Daoy (cell line): Measurements from ENCODE around the gene TMEM239. TPM values are rescaled to one million over a fixed set of nuclear protein-coding genes. Genes with fewer than 3 reads are reported as not detected.
"Not testable (repeated sequence)": the region's sequence is repeated elsewhere in the genome, so short reads cannot be mapped to it uniquely, and the experiment has no call there.

Source experiments
- DNase-seq: peaks from one replicate; pipeline ENCODE4 v3.0.0-alpha.2; 2015; ENCODE audit warnings: low read depth
- total RNA-seq: library from RNA; depleted of rRNA; stranded (reverse); fragments of >200 nt; shearing (Covaris generic); gene quantifications from 2 replicates; pipeline ENCODE4 v1.2.3, GENCODE V29; 2014

The TMEM239 gene
- total RNA-seq, 1 experiment from 2014 or later: not detected

DNA sequence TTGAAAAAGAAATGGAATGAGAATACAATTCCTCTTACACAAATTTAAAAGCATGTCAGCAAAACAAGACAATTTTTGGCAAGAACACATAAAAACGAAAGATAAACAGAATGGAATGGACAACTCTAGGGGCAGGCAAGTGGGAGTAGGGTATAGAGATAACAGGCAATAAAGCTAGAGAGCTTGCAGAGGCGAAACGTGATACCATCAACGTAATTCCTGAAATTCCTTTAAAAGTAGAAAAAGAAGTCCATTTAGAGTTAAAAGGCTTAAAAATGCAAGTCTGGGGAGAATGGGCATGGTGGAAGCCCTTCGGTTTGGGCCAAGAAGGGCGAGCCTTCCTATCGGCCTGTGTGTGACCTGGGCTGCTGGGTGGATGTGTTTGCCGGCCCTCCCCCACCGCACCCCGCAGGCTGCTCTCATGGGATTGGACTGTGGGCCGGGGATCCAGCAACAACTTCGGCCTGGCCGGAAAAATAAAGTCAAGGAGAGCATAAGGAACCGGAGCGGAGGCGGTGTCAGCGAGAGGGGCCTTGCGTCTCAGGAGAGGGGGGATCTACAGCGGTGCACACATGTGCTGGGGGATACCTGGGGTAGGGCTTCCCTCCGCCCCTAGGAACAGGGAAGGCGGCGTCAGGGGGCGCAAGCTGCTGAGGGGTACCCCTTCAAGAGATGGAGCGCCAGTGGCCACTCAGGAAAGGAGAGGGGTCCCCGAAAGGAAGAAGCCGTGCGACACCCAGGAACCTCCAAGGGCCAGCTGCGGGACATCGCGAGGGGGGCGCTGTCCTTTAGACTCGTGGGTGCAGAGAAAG lies 4.1 kb downstream of the TMEM239 start:
- no peak for DNase-seq

DNA sequence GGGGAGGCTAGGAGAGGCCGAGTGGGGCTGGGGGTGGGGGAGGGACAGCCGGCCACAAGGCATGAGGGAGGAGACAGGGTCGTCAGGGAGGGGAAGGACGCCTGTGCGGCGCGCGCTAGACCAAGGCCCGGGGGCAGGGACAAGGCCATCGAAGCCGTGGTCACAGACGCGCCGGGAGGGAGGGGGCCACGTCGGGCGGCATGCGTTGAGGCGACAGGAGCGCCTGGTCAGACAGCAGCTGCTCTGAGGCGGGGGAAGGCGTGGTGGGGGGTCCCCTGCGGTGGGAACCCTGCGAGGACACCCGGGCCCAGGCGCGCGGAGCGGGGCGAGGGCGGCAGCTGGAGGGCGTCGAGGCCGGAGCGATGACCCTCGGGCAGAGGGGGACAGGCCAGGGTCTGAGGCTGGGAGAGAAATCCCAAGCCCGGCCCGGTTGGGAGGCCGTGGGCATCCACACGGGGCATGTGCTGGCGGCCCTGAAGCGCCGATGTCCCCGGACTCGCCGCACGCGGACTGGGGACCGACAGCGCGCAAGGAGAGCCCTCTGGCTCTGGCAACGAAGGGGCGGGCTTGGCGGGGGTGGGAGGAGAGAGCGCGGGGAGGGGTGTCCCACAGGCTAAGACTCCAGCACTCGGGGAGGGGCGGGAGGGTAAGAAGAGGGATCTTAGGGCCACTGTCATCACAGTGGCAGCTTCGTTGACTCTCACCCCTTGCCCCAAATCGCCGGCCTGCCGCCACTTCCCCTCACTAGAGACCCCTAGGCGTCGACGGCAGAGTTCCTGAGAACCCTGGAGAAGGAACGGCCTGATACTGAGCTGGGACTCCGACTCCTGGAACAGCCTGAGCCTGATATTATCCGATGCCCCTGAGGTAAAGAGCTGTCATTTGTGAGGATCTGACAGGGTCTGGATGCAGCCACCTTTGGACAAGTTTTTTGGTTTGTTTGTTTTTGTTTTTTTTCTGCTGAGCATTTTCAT lies 5.0 kb downstream of the TMEM239 start:
- DNase-seq: no peak

DNA sequence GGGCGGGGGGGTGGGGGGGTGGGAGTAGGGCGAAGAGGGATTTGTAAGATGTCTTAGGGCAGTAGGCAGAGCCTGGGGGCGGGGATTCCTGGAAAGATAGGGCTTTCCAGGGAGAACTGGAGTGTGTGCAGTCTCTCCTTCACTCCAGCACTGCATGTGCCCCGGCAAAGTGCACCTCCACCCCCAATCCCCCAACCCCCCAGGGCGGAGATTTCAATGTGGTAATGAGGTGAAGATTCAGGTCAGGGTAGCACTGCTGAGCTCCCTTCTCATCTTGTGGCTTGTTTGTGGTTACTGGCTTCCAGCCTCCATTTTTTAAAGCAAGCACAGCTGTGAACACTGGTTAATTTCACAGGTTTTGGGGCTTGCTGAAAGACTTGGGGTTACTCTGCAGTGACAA lies 5.9 kb downstream of the TMEM239 start:
- peak; percentile 68 for DNase-seq

DNA sequence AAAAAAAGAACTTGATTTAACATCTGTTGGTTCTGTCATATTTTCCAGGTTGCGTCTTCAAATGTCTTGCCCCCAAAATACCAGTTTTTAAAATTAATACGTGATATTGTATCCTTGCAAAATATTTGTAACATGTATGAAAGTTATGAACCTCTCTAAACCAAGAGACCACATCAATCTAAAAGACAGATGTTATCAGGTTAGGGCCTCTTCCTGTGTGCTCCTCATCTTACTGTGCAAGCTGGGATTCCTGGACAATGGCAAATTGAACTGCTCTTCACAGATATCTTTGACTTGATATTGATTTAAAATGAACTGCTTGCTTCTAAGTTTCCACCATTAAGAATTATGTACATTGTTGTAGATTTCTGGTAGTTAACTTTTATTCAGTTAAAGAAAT lies 9.6 kb downstream of the TMEM239 start:
- DNase-seq: no peak

DNA sequence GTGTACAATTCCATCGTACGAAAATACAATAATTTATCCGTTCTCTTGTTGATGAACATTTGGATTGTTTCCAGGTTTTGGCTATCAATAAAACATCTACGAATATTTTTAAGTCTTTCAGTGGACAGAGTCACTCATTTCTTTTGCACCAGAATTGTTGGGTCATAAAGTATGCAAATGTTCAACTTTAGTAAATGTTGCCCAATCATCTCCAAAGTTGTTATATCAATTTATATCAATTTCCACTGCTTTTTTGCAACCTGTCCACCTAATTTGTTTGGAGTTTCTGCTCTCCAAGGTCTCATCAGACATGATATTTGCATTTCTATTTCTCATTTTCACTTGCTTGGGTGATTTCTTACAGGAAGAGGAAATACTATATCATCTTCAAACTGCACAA lies 10.5 kb downstream of the TMEM239 start:
- no peak for DNase-seq

DNA sequence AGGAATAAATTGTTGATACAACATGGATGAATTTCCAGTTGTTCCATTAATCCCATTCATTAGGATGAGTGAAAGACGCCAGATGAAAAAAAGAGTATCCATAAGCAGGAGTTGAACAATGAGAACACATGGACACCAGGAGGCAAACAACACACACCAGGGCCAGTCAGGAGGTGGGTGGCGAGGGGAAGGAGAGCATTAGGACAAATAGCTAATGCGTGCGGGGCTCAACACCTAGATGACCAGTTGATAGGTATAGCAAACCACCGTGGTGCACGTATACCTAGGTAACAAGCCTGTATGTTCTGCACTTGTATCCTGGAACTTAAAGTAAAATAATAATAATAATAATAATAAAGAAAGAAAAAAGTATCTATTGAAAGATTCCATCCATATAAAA lies 13.2 kb downstream of the TMEM239 start:
- DNase-seq: no peak

DNA sequence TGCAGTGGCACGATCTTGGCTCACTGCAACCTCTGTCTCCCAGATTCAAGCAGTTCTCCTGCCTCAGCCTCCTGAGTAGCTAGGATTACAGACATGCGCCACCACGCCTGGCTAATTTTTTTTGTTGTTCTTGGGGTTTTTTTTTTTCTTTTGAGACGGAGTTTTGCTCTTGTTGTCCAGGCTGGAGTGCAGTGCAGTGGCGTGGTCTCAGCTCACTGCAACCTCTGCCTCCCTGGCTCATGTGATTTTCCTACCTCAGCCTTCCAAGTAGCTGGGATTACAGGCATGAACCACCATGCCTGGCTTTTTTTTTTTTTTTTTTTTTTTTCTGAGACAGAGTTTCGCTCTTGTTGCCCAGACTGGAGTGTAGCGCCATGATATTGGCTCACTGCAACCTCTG lies 15.0 kb downstream of the TMEM239 start:
- DNase-seq: not testable (repeated sequence)

DNA sequence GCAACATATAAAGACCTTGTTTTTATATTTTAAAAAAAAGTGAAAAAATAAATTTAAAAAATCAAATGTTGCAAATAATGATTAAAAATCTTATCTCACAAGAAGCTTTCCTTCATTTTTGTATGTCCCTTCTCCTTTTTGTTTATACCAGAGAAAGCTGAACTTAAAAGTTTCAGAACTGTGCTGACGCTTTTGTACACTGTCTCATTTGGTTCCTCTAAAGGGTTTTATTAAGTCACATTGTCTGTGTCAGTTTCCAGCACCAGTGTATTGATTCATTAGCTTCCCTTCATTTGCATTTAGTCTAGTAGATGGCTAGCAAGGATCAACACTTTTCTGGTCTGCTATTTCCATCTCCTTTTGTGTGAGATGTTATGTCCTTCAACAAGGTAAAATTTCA lies 17.6 kb downstream of the TMEM239 start:
- DNase-seq: no peak

DNA sequence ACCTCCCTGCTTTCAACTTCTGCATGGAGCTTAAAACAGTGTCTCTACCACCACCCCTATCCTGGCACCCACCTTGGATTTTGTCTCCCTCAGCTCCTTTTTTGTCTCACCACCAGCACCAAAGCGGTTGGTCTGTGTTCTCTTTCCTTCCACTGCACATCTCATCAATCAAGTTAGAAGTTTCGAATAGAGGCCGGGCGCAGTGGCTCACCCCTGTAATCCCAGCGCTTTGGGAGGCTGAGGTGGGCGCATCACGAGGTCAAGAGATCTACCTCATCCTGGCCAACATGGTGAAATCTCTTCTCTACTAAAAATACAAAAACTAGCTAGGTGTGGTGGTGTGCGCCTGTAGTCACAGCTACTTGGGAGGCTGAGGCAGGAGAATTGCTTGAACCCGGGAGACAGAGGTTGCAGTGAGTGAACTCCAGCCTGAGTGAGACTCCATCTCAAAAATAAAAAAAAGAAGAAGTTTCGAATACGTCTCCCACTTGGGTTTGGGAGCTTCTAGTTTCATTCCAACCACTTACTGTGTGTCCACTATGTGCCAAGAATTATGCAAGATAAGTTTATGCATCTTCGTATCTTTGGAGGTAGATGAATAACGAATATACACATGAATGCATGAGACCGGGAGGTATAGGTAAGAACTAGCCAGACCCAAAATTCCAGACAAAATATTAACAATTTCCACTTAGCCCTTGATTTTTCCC lies 18.4 kb downstream of the TMEM239 start:
- DNase-seq: no peak

DNA sequence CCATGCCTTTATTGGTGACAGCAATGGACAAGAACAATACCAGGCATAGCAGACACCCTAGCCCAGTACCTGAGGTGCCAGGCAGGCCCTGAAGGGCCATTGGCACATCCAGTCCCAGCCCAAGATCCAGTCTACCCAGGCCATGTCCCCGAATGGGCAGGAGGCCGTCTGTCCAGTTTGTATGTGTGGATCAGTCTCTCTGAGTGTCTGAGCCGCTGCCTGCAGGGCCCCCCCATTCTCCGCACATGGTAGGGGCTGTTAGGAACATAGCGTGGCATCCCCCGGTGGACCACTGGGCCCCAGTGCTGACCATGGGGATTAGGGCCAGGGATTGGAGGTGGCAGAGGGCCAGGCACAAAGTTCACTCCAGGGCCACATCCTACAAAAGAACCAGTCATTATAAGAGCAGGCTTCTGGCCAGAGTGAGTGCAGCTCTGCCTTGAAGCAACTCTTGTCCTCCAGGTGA lies 19.2 kb downstream of the TMEM239 start:
- no peak for DNase-seq

DNA sequence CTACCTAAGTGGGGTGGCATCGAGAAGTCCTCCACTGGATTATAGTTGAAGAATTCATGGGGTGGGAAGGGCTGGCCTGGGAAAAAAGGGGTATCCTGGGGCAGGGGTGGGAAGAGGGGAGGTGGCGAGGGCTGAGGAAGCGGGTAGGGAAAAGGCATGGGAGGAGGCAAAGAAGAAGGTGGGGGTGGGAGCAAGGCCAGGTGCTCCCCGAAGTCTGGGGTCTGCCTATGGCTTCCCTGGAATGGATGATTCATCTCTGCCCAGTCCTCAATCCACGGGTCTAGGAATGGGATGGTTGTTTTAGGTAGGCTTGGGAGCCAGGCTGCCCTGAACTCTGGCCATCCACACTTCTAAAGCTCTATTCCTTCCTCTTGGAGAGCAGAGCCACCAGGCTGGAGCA lies 19.9 kb downstream of the TMEM239 start:
- no peak for DNase-seq

DNA sequence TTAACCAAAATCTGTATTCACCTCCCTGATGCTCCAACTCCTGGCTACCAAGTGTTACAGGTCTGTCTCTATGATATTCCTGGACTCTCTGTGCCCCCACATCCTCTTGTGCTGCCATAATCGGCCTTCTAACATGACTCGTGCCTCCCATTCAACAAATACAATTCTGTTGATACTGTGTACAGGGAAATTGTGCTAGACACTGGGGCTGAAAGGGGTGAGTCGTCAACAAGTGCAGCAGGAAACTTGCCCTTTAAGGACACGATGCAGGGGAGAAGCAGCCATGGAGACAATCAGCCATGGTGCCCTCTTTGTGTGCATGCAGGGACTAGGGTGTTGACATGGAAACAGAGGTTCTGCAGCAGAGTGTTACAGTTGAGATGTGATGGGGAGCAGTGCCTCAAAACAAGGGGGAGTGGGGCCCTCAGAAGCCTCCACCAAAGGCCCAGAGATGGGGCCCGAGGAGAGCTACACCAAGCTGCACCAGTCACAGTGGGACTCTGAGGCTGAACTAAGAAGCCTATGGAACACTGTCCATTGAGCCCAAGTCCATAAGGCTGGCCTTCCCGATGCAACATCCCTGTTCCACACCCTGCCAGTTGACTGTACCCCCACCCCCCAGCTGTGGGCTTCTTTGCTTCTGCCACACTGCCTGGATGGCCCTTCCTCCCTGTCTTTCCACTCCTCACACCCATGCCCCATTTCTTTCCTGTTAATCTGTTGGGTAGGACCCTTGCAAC lies 21.2 kb downstream of the TMEM239 start:
- DNase-seq: no peak

DNA sequence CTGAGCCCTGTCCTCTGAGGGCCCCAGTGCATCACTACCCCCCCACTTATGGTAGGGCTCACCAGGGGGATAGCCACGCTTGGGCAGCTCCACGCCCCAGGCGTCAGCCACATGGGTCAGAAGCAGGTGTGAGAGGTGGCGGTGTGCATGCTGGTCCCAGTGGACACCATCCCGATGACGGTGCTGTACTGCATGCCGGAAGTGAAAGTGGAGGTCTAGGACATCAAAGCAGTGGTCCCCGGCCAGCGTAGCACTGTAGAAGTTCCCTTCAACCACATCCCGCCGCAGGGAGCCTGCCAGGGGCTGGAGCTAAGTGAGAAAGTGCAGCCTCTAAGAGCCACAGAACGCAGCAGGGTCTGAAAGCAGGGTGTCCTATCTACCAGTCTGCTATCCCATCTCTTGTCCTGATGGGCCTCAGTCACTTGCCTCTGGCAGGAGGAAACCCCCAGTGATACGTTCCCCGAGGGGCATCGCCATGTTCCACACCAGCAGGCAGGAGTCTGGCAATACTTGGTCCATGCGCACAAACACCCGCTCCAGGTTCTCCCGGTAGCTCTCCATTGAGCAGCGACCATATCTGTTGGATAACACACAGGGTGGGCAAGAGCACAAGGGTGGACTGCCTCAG lies 22.1 kb downstream of the TMEM239 start:
- DNase-seq: no peak

DNA sequence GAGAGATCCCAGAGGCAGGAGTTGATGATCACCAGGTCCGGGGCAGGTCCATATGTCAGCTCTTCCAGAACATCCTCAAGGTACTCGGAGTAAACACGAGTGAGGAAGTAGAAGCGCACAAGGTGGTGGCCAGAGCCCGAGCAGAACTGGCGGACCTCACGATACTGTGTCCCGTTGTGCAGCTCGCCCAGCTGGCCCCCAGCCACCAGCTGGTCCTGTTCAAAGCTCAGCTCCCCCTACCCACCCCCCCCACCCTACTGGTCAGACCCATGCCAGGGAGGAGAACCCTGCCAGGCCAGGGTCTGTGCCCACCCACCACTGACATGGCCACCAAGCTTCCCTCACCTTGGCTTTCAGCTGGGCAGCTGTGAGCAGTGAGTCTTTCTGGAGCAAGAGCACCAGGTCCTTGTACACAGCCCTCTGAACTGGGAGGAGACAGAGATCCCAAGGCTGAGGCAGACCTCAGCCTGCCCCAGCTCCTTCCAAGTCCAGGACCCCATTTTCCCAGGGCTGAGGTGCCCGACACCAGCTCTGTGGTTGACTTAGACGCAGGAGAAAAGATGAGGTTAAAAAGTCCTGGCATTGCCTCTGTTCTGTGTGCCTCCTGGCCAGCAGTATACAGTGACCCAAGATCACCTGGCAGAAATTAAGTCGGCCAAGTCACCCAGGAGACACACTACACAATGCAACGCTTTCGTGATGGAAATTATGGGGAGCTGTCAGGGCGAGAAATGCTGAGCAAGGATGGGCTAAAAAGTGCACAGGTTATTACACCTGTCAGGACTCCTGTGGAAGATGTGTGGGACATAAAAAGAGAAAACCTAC lies 22.9 kb downstream of the TMEM239 start:
- no peak for DNase-seq

DNA sequence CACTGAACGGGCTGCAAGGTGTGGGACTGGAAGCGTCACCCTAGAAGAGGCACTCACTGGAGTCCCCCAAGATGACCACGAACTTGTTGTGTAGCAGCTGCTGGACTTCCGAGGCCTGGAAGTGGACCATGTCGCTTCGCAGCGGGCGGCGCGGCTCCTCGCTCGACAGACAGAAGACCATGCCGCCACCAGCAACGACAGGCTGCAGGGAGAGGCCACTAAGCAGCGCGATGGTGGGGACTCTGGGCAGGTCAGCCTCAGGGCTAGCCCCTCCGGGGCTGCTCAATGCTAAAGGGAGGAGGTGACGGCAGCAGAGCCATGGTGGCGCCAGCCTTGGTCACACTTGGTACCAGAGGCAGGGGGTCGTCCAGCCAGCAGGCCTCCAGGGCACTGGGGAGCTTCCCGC lies 23.6 kb downstream of the TMEM239 start:
- DNase-seq: no peak

DNA sequence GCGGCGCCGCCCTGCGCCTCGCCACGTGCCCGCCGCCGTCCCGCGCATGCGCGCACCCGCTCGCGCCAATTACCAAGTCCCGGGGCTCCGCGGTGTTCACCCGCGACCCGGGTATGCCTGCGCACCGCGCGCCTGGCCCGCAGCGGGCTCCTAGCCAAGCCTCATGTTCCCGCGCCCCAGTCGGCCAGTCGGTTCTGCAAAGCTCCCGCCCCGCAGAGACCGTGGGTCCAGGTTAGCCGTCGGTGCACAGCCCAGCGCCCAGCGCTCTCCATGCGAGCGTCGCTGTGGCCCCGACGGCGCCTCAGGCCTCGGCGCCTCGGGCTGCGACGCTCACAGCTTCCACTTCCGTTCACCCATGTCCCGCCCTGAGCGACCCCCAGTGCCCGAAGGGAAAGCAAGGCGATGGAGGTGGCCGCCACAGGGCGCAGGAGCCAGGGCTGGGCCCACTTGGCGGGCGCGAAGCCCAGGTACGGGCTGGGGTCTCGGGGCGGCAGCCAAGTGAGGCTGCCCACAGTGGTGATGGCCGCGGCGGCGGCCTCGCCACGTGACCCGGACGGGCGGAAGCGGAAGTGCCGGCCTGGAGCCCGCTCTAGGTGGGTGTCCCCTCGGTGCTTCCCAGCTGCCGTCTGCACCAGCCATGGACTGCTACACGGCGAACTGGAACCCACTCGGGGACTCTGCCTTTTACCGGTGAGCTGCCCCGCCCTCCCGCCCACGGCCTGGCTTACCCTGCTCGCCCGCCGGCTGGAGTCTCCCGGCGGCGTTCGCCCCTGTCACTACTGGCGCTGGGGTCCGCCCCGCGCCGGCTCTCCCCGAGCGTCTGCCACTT lies 24.2 kb downstream of the TMEM239 start, which contains the start of the genes PCED1A and VPS16:
PCED1A (minus strand) TSS at position 518 of the 829 bp plus-strand sequence. CDS start 743 bp downstream, outside the sequence.
VPS16 (plus strand) TSS at position 608 of the 829 bp plus-strand sequence; CDS start at position 638, 30 bp downstream.
- DNase-seq: peak; percentile 91

DNA sequence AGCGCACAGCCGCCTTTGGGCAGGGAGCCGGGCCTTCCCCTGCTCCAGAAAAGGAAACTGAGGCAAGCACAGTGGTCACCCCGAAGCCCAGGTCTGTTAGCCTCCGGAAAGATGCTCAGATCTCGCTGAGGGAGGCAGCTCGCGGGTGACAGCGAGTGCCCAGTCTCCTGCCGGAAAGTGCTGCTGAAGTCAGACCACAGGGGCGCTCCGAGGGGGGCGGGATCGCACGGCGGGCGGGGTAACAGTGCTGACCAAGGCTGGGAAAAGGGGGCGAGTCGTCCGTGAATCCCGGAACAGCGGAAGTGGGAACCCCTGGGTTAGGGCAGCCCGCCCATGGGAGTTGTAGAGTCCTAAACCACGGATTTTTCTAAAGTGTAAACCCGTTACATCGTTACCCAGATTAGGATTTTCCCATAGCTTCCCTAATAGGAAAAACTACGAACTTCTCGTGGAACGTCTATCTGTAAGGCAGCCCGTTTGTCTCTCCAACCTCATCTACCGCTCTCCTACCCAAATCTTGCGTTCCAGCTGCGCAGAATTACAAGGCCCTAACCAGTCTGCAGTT lies 24.9 kb downstream of the TMEM239 start:
- DNase-seq: peak; percentile 76

DNA sequence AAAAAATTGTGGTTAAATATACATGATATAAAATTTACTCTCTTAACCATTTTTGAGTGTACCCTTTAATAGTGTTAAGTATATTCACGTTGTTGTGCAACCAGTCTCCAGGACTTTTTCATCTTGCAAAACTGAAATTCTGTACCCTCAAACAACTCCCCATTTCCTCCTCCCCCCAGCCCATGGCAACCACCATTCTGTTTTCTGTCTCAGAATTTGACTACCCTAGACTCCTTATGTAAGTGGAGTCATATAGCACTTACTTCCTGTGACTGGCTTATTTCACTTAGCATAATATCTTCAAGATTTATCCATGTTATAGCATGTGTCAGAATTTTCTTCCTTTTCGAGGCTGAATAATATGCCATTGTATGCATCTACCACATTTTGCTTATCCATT lies 29.4 kb downstream of the TMEM239 start:
- no peak for DNase-seq
